ACHN (cell line): ENCODE data around the gene ALCAM.

Experiments
- DNase-seq: peaks from one replicate; pipeline ENCODE4 v3.0.0-alpha.2; 2015
- in situ Hi-C: cut with HindIII; loops from 2 replicates; pipeline ENCODE4 v1.10.0; 2017; ENCODE audit warnings: low sequenced_read_pairs, low pct_ligation_motif_present, low pct_unique_long_range_greater_than_20kb

The ALCAM gene

GRCh38 chr3:105413343-105413887, 46.7 kb downstream of the ALCAM start:
- in situ Hi-C loops: no loop called here
- DNase-seq: no peak

DNA sequence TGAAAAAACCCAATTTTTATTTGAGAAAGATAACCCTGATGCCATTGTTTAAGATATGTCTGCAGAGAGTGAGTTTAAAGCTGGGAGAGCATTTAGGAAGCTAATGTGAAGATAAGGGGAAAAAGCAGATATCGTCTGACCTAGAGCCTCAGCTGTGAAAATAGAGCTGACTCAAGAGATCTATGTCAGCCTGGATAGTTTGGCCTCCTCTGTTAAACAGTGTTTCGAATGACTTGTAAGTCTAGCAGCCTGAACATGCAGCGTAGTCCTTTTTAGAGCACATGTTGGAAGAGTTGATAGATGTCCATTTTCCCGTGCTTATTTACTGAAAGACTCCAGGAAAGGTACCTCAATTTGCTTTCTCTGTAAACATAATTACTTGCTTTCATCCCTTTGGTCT, 48.1 kb downstream of the ALCAM start:
- in situ Hi-C loops: no loop called here
- DNase-seq: no peak

GRCh38 chr3:105415951-105416350, 49.2 kb downstream of the ALCAM start:
- DNase-seq: no peak
- in situ Hi-C loops: no loop called here

DNA sequence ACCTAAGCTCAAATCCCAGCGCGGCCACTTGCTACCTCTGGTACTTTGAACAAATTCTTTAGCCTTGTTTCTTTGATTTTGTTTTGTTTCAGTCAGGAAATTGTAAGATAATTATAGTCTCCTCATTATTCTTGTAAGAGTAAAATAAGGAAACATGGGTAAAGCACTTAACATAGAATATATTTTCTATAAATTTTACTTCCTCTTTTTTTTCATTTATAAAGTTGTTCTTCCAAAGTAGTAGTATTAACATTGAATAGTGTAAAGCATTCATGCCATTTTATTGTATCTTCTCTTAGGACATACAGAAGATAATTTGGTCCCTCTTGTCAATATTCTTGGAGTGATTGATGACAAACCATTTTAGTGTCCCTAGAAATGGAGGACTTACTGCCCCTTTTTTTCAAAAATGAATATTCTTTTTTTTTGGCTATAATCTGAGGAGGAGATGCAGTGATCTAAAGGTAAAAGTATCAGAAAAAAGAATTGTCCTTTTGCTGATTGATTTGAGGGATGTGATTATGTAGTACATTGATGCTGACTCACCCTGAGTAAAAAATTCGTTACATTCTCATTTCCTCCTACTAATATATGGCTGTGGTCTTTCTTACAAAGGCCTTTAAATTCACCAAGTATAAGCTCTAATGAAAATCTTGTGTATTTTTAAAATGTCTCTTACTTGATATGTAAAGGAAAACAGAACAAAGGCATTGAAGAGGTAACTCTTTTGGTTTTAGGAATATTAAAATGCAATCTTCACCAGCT, 51.0 kb downstream of the ALCAM start:
- in situ Hi-C loops: no loop called here
- DNase-seq: no peak

DNA sequence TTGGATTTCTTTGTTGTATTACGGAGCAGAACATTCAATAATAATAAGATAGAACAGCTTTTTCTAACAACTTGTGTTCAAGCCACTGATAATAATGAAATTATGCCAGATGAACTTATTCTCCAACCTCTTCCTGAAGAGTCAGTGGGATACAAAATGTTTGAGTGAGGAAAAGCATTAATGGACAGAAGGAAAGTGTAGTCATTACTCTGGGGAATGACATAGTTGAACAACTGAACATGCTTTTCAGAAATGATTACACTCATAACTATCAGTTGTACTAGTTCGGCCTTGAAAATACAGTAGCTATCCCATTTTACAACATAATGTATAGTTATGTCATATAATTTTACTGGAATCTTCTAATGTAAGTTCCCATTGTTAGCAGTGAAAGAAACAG, 55.9 kb downstream of the ALCAM start:
- no peak for DNase-seq
- in situ Hi-C loops: no loop called here

- no peak for DNase-seq
- in situ Hi-C loops: no loop called here
Measured at GRCh38 chr3:105423397-105423796, 56.7 kb downstream of the ALCAM start.

DNA sequence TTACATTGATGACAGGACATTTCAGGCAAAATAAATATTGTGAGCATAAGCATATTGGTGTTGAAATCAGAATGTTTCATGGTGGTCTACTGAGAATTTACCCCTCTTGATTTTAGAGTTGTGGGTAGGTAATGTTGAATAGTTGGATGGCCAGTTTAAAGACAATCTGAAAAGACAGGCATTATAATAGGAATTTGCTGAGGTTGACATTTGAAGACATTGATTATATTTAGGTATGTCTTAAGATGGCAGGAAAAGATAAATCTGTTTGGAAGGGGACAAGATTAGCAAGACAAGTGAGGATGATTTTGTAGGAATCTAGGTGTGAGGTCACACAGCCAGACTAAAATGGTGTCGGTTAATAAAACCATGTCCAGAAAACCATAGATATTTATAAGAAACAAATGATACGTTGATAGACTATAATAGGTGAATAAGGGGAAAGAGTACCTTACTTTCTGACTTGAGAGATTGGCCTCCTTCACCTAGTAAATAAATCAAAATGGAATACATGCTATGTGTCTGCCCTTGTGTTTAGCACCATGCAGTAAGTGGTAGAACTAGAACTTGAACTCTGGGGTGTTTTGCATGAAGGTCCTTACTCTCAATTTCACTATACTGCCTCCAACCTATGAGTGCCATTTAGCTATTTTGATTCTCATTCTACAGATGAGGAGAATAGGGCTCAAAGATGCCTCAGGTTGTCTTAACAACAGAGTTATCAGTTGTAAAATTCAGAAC, 57.9 kb downstream of the ALCAM start:
- in situ Hi-C loops: no loop called here
- no peak for DNase-seq

- in situ Hi-C loops: no loop called here
- no peak for DNase-seq
Measured at GRCh38 chr3:105425153-105425502, 58.4 kb downstream of the ALCAM start.

DNA sequence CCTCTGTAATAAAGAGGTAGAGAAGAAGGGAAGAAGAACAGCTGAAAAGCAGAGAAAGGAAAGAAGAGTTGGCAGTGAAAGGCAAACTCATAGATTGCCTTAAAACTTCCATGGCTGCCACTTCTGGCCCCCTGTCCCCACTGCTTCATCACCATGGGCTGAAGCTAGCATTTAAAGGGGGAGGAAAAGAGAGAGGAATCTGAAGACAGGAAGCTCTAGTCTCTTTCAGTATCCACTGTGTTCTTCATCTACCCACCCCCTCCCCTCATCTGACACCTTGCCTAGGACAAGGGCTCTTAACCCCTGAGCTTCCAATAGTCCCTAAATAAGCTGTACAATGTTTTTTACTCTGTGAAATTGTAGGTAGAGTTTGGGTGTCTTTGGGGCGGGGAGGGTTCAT, 60.6 kb downstream of the ALCAM start:
- no peak for DNase-seq
- in situ Hi-C loops: no loop called here

DNA sequence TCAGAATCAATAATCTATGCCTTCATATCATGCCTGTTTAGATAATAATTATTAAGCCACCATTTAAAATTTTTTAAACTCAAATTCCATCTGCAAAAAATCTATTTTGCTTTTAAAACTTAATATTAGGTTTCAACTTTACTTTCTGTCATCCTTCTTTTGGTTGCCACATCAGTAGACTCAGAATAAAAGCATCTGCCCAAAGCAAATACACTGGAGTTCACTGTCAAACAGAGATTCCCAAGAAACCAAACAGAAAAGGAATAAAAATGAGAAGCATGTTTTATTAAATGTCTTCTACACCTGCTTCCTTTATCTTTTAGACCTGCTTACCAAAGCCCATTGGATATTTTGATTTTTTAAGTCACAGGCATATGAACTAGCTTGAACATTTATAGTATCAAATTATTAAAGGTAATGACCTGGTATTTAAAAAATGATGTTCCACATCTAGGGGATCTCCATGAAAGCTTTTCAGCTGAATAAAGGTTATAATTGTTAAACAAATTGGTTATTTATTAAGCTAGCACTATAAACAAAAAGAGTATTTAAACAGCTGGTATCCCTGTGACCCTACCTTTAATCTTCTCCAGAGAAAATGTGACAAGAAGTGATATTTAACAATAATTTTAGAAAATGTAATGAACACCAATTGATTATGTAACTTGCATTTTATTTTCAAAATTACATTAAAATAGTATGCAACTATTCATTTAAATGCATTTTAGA, 62.5 kb downstream of the ALCAM start:
- DNase-seq: no peak
- in situ Hi-C loops: no loop called here

DNA sequence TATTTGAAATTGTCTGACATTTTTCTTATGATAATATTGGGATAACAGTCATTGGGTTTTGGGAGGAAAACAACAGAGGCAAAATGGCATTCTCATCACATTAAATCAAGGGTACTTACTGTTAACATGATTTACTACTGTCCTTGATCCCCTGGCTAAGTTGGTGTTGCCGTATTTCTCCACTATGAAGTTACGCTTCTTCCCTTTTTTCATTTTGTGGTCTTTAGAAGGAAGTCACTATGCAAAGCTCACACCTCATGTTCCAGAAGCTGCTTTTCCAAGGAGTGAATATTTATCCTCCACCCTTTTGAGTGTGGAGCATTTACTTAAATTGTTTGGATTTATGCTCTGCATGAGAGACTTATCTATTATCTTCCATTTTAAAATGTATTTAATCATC, 63.7 kb downstream of the ALCAM start:
- in situ Hi-C loops: no loop called here
- no peak for DNase-seq

- in situ Hi-C loops: no loop called here
- no peak for DNase-seq
Measured at GRCh38 chr3:105431200-105431599, 64.5 kb downstream of the ALCAM start.

DNA sequence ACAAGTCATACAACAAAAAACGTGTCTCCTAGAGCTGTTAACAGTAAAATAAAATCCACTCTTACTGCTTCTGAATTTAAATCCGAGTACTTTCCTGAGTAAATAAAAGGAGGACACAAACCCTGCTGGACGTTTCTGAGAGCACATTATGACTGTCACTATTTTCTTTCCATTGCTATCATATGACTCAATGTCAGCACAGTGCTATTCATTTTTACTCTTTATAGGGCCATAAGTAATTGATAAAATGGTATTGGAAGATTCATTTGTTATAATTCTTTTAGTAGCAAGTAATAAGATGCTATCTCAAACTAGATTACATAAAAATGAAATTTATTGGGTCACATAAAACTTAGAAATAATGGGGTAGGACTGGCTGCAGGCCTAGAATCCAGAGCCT, 68.6 kb downstream of the ALCAM start:
- in situ Hi-C loops: no loop called here
- DNase-seq: no peak

DNA sequence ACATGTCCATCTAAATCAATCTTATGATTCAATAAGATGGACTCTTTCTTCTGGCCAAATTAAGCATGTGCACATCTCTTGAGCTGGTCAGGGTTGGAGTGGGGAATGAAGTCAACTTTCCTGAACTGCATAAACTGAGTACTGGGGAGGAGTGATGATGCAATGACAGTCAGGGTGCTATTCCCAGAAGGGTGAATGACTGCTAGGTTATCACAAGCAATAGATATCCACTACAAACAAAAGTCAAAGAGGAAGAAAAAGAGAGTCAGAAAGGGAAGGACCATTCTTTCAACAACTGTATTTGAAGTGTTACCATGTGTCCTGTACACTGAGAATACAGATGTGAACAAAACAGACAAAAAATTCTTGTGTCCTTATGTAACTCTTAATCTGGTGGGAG, 70.0 kb downstream of the ALCAM start:
- DNase-seq: no peak
- in situ Hi-C loops: no loop called here

DNA sequence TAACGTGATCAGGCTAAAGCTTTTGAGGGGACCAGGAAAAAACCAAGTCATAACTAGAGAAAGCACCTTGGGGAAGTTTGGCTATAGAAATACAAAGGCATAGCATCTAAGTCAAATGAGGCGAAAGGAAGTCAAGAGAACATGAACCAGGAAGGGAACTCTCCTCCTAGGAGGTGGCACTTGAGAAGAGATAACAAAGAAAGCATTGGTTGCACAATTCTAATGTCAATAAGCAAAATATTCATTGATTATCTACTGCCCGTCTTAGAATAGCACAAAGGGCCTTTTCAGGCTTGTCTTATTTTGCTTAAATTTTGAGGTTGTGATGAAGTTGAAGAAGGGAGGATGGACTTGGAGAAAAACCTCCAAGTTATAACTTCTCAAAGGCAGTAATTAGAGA, 73.4 kb downstream of the ALCAM start:
- in situ Hi-C loops: no loop called here
- DNase-seq: no peak

- DNase-seq: no peak
- in situ Hi-C loops: no loop called here
Measured at GRCh38 chr3:105444725-105445124, 78.0 kb downstream of the ALCAM start.

DNA sequence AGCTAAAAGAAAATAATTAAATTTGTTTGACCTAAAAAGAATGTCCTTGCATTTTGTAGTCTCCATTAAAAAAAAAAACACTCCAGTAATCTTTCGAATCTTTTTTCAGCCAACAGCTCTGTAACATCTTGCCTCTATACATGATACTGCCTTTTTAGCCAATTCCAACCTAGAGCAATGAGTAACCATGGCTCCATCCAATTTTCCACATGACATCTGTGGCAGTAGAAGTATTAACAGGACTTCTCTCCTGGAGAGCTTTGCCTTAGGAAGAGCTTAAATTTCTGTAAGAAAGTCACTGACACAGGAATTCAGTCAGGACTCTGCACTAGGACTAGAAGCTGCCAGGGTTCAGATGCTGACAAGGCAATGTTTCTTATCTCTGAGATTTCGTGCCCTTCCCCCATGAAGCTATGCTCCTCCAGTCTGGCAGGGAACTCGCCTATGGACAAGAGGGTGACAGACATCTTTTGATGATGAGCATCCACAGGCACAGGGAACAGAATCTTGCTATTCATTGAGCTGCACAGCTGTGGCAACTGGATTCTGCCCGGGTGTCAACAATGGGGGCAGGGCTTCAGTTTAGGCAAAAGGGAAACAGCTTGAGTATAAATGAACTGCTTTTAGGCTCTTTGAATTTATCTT, 81.8 kb downstream of the ALCAM start:
- in situ Hi-C loops: no loop called here
- DNase-seq: no peak

DNA sequence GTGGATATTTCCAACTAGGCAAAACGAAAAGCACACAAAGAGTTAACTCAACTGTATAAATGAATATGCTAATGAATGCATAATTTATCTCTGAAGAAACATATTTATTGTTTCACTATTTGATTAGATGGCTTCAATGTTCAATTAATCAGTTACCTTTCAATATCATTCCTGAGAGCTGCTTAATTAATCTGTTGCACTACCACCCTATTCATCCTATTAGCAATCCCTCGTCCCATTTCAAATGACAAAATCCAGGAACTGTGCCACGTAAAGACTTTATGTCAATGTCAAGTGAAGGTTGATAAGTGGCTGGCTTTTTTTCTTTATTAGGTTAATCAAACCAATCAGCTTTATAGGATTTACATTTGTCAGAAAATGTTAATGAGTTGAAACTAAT, 82.7 kb downstream of the ALCAM start:
- in situ Hi-C loops: no loop called here

DNA sequence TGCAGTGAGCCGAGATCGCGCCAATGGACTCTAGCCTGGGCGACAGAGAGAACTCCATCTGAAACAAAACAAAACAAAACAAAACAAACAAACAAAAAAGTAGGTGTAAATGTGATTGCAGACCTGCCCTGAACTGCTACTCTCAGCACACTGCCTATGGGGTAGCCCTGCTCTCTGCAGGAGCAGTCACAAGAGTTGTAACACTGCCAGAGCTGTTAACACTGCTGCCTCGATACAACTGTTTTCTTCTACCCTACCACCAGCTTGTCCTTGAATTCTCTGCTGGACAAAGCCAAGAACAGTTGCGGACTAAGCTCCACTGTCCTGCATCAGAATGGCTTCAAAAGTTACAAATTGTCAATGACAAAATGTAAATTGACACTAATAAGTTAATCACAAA, 89.3 kb downstream of the ALCAM start:
- no peak for DNase-seq
- in situ Hi-C loops: no loop called here

More for the DNA sequence above, 82.7 kb downstream of the ALCAM start:
- DNase-seq: no peak
